K562 (cell line): ENCODE measurements around the gene SUPT5H. TPM values are rescaled to one million over a fixed set of nuclear protein-coding genes. Genes with fewer than 3 reads are reported as not detected.
A peak's percentile ranks its signal among the peaks of the same experiment; 100 is the strongest.

Experiments used
- ATAC-seq: fragments of 200-7000 bp; cut with Tn5 transposase; 3 replicates; pipeline ENCODE4 v1.9.1; 2020; ENCODE audit warnings: moderate library complexity
- BruUV-seq: library from RNA; stranded (reverse); fragments of 400-500 nt; replicated peaks from 2 replicates; lab custom pipeline; 2021; lab: Mats Ljungman, UMichigan
- CTCF ChIA-PET: fragments of 300-600 bp; formaldehyde crosslinking; extraction: SDS; loops from one replicate; lab custom pipeline; 2021; ENCODE audit warnings: low intra/inter-chr PET ratio; lab: Yijun Ruan, JAX
- POLR2A ChIA-PET: fragments of 300-600, 350-650 bp; sonication (Branson Sonifier 250); formaldehyde crosslinking; extraction: SDS; loops from one replicate; lab custom pipeline; 2021; ENCODE audit warnings: antibody characterized with exemption, inconsistent platforms; lab: Yijun Ruan, JAX
- DNase-seq, 4 experiments: peaks; one replicate each; pipeline versions ENCODE4 v3.0.0 to v3.0.0-alpha.2; 2011 to 2018; ENCODE audit warnings: low spot score in 3 of 4, mixed read lengths in 3 of 4; ENCODE audit errors: extremely low read depth in 1 of 4
- FAIRE-seq: peaks from 2 replicates; lab custom pipeline; 2011; peaks lifted over from hg19 to GRCh38; lab: Jason Lieb, UNC
- H2AFZ ChIP-seq: 2 replicates; pipeline ENCODE4 v1.6.0; 2011; ENCODE audit warnings: low read depth, low read length, control low read depth, inconsistent platforms
- H3K27ac ChIP-seq: fragments of 200-600 bp; 3 replicates; pipeline ENCODE4 v1.8.0; 2011; ENCODE audit warnings: low read depth, mild to moderate bottlenecking, control low read depth, inconsistent platforms, low read length, moderate library complexity, mixed read lengths; ENCODE audit errors: extremely low read depth
- H3K27me3 ChIP-seq, 2 experiments: fragments of 300-600 bp in 1 of 2; 2 replicates in 1 of 2; 3 replicates in 1 of 2; pipeline versions ENCODE4 v1.6.0 to v1.8.0; 2011; ENCODE audit warnings: inconsistent platforms in 2 of 2, low read length in 2 of 2, mild to moderate bottlenecking in 1 of 2, mixed read lengths in 1 of 2, moderate library complexity in 1 of 2; ENCODE audit not compliant: control insufficient read depth in 2 of 2, insufficient read depth in 2 of 2
- H3K36me3 ChIP-seq: fragments of 300-600 bp; 3 replicates; pipeline ENCODE4 v1.8.0; 2011; ENCODE audit warnings: mild to moderate bottlenecking, low read length, inconsistent platforms; ENCODE audit not compliant: control insufficient read depth, insufficient read depth
- H3K4me1 ChIP-seq, 2 experiments: fragments of 200-600 bp in 1 of 2; replicated peaks in 1 of 2; 2 replicates in 1 of 2; 3 replicates in 1 of 2; pipeline versions ENCODE4 v1.5.1 to v1.8.0; 2011; ENCODE audit warnings: inconsistent platforms in 2 of 2, low read length in 2 of 2, mild to moderate bottlenecking in 1 of 2, mixed read lengths in 1 of 2, moderate library complexity in 1 of 2; ENCODE audit not compliant: control insufficient read depth in 2 of 2, insufficient read depth in 2 of 2
- H3K4me2 ChIP-seq: 2 replicates; pipeline ENCODE4 v1.6.1; 2011; ENCODE audit warnings: low read length, control low read depth, inconsistent platforms, mixed read lengths; ENCODE audit not compliant: insufficient read depth
- H3K4me3 ChIP-seq: fragments of 200-600 bp; sonication (generic), shearing (Covaris generic); 2 replicates; pipeline ENCODE4 v1.5.1; 2016; ENCODE audit warnings: control low read depth, inconsistent platforms
- H3K79me2 ChIP-seq: fragments of 200-600 bp; 3 replicates; pipeline ENCODE4 v1.8.0; 2011; ENCODE audit warnings: low read length, inconsistent platforms; ENCODE audit not compliant: control insufficient read depth, insufficient read depth
- H3K9ac ChIP-seq, 2 experiments: 2 replicates each; pipeline versions ENCODE4 v1.6.0 to v1.6.1; 2011; ENCODE audit warnings: low read depth in 2 of 2, low read length in 2 of 2, control low read depth in 1 of 2, inconsistent platforms in 1 of 2, mild to moderate bottlenecking in 1 of 2, mixed read lengths in 1 of 2; ENCODE audit not compliant: insufficient read depth in 1 of 2
- H3K9me1 ChIP-seq: one replicate; pipeline ENCODE4 v1.6.0; 2011; ENCODE audit warnings: inconsistent platforms, mild to moderate bottlenecking, low read length, moderate library complexity; ENCODE audit not compliant: control insufficient read depth, insufficient read depth
- H3K9me3 ChIP-seq: replicated peaks from 2 replicates; pipeline ENCODE4 v1.5.1; 2011; ENCODE audit warnings: low read depth, low read length, inconsistent platforms; ENCODE audit not compliant: control insufficient read depth, insufficient read depth
- H4K20me1 ChIP-seq: replicated peaks from 2 replicates; pipeline ENCODE4 v1.6.1; 2011; ENCODE audit warnings: low read length, inconsistent platforms, mixed read lengths; ENCODE audit not compliant: control insufficient read depth, insufficient read depth
- CTCF ChIP-seq, 3 experiments: IDR thresholded peaks in 2 of 3; conservative IDR thresholded peaks in 1 of 3; 2 replicates each; pipeline ENCODE4 v1.5.1; 2011 to 2012; ENCODE audit warnings: low read length in 3 of 3, mild to moderate bottlenecking in 3 of 3, control low read depth in 2 of 3, improper control_type of control experiment in 1 of 3, inconsistent platforms in 1 of 3, low read depth in 1 of 3, mixed read lengths in 1 of 3, moderate library complexity in 1 of 3; ENCODE audit not compliant: insufficient read depth in 2 of 3
- ETV5 ChIP-seq: sonication (generic); formaldehyde crosslinking; IDR thresholded peaks from 2 replicates; pipeline ENCODE4 v1.4.0; 2020; ENCODE audit warnings: low read depth, mild to moderate bottlenecking, missing genetic modification reagents
- GMEB1 ChIP-seq: fragments of 250-450 bp; sonication (Bioruptor Pico); IDR thresholded peaks from 2 replicates; pipeline ENCODE4 v1.4.0; 2020; ENCODE audit warnings: mild to moderate bottlenecking
- HNRNPL ChIP-seq: fragments of 200-400 bp; formaldehyde crosslinking; IDR thresholded peaks from 2 replicates; pipeline ENCODE4 v1.6.1; 2017; ENCODE audit warnings: low read depth, mild to moderate bottlenecking, low read length
- MAFF ChIP-seq: IDR thresholded peaks from 2 replicates; pipeline ENCODE4 v1.6.1; 2012; ENCODE audit warnings: low read length, improper control_type of control experiment
- NFIC ChIP-seq: fragments of 450-650 bp; IDR thresholded peaks from 2 replicates; pipeline ENCODE4 v1.6.1; 2017; ENCODE audit warnings: mild to moderate bottlenecking, inconsistent platforms
- POLR2AphosphoS2 ChIP-seq: IDR thresholded peaks from 2 replicates; pipeline ENCODE4 v1.6.1; 2012; ENCODE audit warnings: low read length, improper control_type of control experiment
- STAT5A ChIP-seq: IDR thresholded peaks from 2 replicates; pipeline ENCODE4 v1.6.1; 2012; ENCODE audit warnings: low read length, inconsistent platforms, borderline replicate concordance
- ZNF165 ChIP-seq: fragments of 250-450 bp; sonication (Bioruptor Pico); IDR thresholded peaks from 2 replicates; pipeline ENCODE4 v1.4.0; 2020; ENCODE audit warnings: borderline replicate concordance
- ZNF696 ChIP-seq: fragments of 250-450 bp; sonication (Bioruptor Pico); conservative IDR thresholded peaks from 2 replicates; pipeline ENCODE4 v1.4.0; 2020; ENCODE audit warnings: mild to moderate bottlenecking, moderate library complexity
- WGBS: fragments of 100-300 bp; shearing (Covaris generic); methylation state at CpG from one replicate; pipeline ENCODE4 v1.1.6; 2016; ENCODE audit warnings: low coverage, mixed read lengths; ENCODE audit not compliant: insufficient coverage; ENCODE audit errors: missing lambda C conversion rate; 5-methylcytosine and 5-hydroxymethylcytosine counted together
- in situ Hi-C: fragments of 300-500 bp; cut with MboI; formaldehyde crosslinking; loops from 4 replicates; pipeline ENCODE4 v1.15.0; 2018; ENCODE audit warnings: inconsistent platforms, mixed read lengths
- intact Hi-C: fragments of 100-400 bp; cut with micrococcal nuclease; formaldehyde crosslinking; loops from 2 replicates; pipeline ENCODE4 v1.14.2; 2022
- polyA plus RNA-seq, 8 experiments: library from polyadenylated mRNA; depleted of rRNA in 4 of 8; stranded (reverse) in 5 of 8; unstranded in 3 of 8; fragments of >200 nt; fragmentation: Nextera tagmentation in 2 of 8; fragmentation: Illumina TruSeq in 1 of 8; extraction: Ambion mirVana in 2 of 8; extraction: Trizol in 1 of 8; gene quantifications; 2 replicates each; pipeline versions ENCODE4 v1.2.1 to v1.2.3, GENCODE V29; 2011 to 2014; ENCODE audit warnings: inconsistent platforms in 1 of 8, missing spikeins in 1 of 8
- total RNA-seq, 7 experiments: library from RNA; depleted of rRNA in 6 of 7; stranded (reverse); fragments of >200 nt in 6 of 7; fragmentation: Illumina TruSeq in 2 of 7; extraction: Trizol in 2 of 7; gene quantifications; 2 replicates each; pipeline versions ENCODE4 v1.2.1 to v1.2.3, GENCODE V29; 2011 to 2021; ENCODE audit warnings: low replicate concordance in 1 of 7
- TF ChIP-seq, protein P1 (sequence below): fragments of 450-650 bp; IDR thresholded peaks from 2 replicates; pipeline ENCODE4 v1.6.1; 2018; ENCODE audit not compliant: partially characterized antibody

Gene SUPT5H
- total and polyA plus RNA-seq, 9 of the 15 experiments (the other 6 are each of a cell fraction or from before 2014, with no cell fraction given): 13.3 to 85.9 (median 35.9) TPM

DNA sequence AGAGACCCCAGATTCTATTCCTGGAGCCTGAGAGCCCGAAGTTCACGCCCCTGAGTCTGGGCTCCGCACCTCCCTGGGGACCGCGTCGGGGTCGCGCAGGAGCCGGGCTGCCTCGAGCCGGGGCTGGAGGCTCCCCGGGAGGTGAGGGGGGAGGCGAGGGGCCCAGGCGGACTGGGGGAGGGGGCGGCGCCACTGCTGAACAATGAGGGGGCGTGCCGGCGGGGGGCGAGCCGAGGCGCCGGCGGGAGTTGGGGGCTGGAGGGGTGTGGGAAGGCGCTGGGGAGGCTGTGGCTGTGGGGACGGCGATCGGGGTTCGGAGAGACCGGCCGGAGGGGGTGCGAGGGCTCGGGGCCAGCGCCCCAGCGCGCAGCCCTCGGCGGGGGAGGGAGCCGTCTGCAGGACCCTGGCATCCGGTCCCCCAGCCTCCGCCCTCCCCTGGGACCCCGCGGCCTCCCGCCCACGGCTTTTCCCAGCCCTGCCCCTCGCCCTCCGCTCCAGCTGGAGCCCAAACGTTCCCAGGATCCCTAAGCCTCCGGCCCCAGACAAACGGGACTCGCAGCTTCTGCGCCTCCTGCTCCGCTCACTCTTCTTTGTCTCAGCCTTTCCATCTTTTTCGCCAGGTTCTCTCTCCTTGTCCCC lies 32.0 kb upstream of the SUPT5H start (continued):
- TF ChIP-seq HNRNPL (no peak), ZNF165 (CRISPR knock-in tag) (no peak), GMEB1 (CRISPR knock-in tag) (no peak)

GRCh38 chr19:39413911-39414608 lies 31.3 kb upstream of the SUPT5H start:
- DNase-seq: peak; percentile 43 to 52 (median 49)
- ChIA-PET POLR2A (interaction anchor here (0.6 to 1.7 kb wide), 9 partner anchors 9 to 560 kb away, joined by 3 to 15 read pairs (median 5); partner anchors contain the start of genes RPS16 and SAMD4B), CTCF (interaction anchor here (0.6 kb wide), 1 partner anchor 17 kb away, joined by 3 read pairs; no protein-coding TSS in a partner anchor)
- TSS peak; percentile 0 for BruUV-seq
- Histone ChIP-seq H2AFZ (peak overlapping the region; percentile 38; the same call in 1 of the 2 replicates), H3K79me2 (peaks cover 38% of the 10 kb centered on the region), H3K27ac (peak overlapping the region; percentile 15; the same call in 2 of the 3 replicates), H3K4me1 (peaks cover 25 to 67% of the 10 kb centered on the region in 2 experiments), H3K9me3 (no peaks in the 10 kb centered on the region), H3K27me3 (no peaks in the 10 kb centered on the region), H3K9me1 (no peaks in the 10 kb centered on the region), H4K20me1 (no peaks in the 10 kb centered on the region), H3K36me3 (peaks cover 21% of the 10 kb centered on the region; the same call in 2 of the 3 replicates), H3K4me3 (peak overlapping the region; percentile 71), H3K4me2 (peak overlapping the region; percentile 65), H3K9ac (peak overlapping the region; percentile 55 to 97; a peak in 3 of 4 replicates)
- 0 out of 3 replicates have a peak, but pooled peaks have one; percentile 10 for ATAC-seq
- in situ Hi-C loops: no loop called here
- intact Hi-C loops: loop anchor here (5.0 kb wide), 2 partner anchors 187 to 292 kb away; no protein-coding TSS in a partner anchor
- 55% methylated on average over 18 of the region's 18 CpGs for WGBS
- FAIRE-seq: peak; percentile 73
- TF ChIP-seq, protein P1, sequence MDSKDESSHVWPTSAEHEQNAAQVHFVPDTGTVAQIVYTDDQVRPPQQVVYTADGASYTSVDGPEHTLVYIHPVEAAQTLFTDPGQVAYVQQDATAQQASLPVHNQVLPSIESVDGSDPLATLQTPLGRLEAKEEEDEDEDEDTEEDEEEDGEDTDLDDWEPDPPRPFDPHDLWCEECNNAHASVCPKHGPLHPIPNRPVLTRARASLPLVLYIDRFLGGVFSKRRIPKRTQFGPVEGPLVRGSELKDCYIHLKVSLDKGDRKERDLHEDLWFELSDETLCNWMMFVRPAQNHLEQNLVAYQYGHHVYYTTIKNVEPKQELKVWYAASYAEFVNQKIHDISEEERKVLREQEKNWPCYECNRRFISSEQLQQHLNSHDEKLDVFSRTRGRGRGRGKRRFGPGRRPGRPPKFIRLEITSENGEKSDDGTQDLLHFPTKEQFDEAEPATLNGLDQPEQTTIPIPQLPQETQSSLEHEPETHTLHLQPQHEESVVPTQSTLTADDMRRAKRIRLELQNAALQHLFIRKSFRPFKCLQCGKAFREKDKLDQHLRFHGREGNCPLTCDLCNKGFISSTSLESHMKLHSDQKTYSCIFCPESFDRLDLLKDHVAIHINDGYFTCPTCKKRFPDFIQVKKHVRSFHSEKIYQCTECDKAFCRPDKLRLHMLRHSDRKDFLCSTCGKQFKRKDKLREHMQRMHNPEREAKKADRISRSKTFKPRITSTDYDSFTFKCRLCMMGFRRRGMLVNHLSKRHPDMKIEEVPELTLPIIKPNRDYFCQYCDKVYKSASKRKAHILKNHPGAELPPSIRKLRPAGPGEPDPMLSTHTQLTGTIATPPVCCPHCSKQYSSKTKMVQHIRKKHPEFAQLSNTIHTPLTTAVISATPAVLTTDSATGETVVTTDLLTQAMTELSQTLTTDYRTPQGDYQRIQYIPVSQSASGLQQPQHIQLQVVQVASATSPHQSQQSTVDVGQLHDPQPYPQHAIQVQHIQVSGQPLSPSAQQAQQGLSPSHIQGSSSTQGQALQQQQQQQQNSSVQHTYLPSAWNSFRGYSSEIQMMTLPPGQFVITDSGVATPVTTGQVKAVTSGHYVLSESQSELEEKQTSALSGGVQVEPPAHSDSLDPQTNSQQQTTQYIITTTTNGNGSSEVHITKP: no peak
- TF ChIP-seq ZNF696 (CRISPR knock-in tag) (no peak), MAFF (no peak), NFIC (no peak), STAT5A (no peak), ETV5 (0 out of 2 replicates have a peak, but pooled peaks have one; percentile 18), POLR2AphosphoS2 (no peak), CTCF (IDR thresholded peaks at IDR 0.05 in 2 of 3, conservative IDR thresholded peaks at IDR 0.05 in 1 of 3; ENCODE audit: insufficient read depth in 2 of 3, low read depth in 1 of 3, low read length in 3 of 3) (peak; percentile 36 to 65 (median 48); a peak in 5 of 6 replicates)
